ENCODE data around the gene ADCY2.

Gene ADCY2

DNA sequence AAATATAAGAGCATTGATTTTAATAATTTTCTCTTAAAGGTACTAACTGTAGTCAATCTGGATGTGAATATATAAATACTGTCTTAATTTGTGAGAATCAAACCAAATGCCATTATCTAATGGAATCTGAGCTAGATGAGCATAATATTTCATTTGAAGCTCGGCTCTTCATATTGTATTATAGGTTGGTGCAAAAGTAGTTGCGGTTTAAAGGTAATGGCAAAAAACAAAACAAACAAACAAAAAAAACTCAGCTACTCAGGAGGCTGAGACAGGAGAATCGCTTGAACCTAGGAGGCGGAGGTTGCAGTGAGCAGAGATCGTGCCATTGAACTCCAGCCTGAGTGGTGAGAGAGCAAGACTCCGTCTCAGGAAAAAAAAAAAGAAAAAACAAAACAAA lies 358.6 kb downstream of the ADCY2 start:
- TF ChIP-seq, protein P1, sequence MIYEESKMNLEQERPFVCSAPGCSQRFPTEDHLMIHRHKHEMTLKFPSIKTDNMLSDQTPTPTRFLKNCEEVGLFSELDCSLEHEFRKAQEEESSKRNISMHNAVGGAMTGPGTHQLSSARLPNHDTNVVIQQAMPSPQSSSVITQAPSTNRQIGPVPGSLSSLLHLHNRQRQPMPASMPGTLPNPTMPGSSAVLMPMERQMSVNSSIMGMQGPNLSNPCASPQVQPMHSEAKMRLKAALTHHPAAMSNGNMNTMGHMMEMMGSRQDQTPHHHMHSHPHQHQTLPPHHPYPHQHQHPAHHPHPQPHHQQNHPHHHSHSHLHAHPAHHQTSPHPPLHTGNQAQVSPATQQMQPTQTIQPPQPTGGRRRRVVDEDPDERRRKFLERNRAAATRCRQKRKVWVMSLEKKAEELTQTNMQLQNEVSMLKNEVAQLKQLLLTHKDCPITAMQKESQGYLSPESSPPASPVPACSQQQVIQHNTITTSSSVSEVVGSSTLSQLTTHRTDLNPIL (CRISPR knock-in tag; IDR thresholded peaks at IDR 0.05; ENCODE audit: low read depth) = no peak
- TF ChIP-seq TCF4 (CRISPR knock-in tag; IDR thresholded peaks at IDR 0.05; ENCODE audit: borderline replicate concordance) (no peak), ISL1 (CRISPR knock-in tag; IDR thresholded peaks at IDR 0.05) (no peak), ZC3H10 (CRISPR knock-in tag; IDR thresholded peaks at IDR 0.05) (no peak), PPARA (CRISPR knock-in tag; IDR thresholded peaks at IDR 0.05; ENCODE audit: borderline replicate concordance) (no peak), ZNF565 (CRISPR knock-in tag; conservative IDR thresholded peaks at IDR 0.05; ENCODE audit: low read depth) (no peak), TOX (CRISPR knock-in tag; IDR thresholded peaks at IDR 0.05; ENCODE audit: borderline replicate concordance) (no peak), OSR1 (CRISPR knock-in tag; IDR thresholded peaks at IDR 0.05) (no peak), ZNF8 (CRISPR knock-in tag; IDR thresholded peaks at IDR 0.05) (no peak), GLIS3 (CRISPR knock-in tag; IDR thresholded peaks at IDR 0.05) (no peak), ARNTL (CRISPR knock-in tag; IDR thresholded peaks at IDR 0.05; ENCODE audit: borderline replicate concordance, low read depth) (no peak), SNAI2 (CRISPR knock-in tag; IDR thresholded peaks at IDR 0.05) (no peak)
- TF ChIP-seq, protein P2, sequence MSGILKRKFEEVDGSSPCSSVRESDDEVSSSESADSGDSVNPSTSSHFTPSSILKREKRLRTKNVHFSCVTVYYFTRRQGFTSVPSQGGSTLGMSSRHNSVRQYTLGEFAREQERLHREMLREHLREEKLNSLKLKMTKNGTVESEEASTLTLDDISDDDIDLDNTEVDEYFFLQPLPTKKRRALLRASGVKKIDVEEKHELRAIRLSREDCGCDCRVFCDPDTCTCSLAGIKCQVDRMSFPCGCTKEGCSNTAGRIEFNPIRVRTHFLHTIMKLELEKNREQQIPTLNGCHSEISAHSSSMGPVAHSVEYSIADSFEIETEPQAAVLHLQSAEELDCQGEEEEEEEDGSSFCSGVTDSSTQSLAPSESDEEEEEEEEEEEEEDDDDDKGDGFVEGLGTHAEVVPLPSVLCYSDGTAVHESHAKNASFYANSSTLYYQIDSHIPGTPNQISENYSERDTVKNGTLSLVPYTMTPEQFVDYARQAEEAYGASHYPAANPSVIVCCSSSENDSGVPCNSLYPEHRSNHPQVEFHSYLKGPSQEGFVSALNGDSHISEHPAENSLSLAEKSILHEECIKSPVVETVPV (CRISPR knock-in tag; IDR thresholded peaks at IDR 0.05) = no peak
- TF ChIP-seq, protein P3, sequence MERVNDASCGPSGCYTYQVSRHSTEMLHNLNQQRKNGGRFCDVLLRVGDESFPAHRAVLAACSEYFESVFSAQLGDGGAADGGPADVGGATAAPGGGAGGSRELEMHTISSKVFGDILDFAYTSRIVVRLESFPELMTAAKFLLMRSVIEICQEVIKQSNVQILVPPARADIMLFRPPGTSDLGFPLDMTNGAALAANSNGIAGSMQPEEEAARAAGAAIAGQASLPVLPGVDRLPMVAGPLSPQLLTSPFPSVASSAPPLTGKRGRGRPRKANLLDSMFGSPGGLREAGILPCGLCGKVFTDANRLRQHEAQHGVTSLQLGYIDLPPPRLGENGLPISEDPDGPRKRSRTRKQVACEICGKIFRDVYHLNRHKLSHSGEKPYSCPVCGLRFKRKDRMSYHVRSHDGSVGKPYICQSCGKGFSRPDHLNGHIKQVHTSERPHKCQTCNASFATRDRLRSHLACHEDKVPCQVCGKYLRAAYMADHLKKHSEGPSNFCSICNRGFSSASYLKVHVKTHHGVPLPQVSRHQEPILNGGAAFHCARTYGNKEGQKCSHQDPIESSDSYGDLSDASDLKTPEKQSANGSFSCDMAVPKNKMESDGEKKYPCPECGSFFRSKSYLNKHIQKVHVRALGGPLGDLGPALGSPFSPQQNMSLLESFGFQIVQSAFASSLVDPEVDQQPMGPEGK (CRISPR knock-in tag; IDR thresholded peaks at IDR 0.05; ENCODE audit: borderline replicate concordance) = no peak
- TF ChIP-seq, protein P4, sequence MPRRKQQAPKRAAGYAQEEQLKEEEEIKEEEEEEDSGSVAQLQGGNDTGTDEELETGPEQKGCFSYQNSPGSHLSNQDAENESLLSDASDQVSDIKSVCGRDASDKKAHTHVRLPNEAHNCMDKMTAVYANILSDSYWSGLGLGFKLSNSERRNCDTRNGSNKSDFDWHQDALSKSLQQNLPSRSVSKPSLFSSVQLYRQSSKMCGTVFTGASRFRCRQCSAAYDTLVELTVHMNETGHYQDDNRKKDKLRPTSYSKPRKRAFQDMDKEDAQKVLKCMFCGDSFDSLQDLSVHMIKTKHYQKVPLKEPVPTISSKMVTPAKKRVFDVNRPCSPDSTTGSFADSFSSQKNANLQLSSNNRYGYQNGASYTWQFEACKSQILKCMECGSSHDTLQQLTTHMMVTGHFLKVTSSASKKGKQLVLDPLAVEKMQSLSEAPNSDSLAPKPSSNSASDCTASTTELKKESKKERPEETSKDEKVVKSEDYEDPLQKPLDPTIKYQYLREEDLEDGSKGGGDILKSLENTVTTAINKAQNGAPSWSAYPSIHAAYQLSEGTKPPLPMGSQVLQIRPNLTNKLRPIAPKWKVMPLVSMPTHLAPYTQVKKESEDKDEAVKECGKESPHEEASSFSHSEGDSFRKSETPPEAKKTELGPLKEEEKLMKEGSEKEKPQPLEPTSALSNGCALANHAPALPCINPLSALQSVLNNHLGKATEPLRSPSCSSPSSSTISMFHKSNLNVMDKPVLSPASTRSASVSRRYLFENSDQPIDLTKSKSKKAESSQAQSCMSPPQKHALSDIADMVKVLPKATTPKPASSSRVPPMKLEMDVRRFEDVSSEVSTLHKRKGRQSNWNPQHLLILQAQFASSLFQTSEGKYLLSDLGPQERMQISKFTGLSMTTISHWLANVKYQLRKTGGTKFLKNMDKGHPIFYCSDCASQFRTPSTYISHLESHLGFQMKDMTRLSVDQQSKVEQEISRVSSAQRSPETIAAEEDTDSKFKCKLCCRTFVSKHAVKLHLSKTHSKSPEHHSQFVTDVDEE (CRISPR knock-in tag; IDR thresholded peaks at IDR 0.05) = no peak
- ATAC-seq = no peak

DNA sequence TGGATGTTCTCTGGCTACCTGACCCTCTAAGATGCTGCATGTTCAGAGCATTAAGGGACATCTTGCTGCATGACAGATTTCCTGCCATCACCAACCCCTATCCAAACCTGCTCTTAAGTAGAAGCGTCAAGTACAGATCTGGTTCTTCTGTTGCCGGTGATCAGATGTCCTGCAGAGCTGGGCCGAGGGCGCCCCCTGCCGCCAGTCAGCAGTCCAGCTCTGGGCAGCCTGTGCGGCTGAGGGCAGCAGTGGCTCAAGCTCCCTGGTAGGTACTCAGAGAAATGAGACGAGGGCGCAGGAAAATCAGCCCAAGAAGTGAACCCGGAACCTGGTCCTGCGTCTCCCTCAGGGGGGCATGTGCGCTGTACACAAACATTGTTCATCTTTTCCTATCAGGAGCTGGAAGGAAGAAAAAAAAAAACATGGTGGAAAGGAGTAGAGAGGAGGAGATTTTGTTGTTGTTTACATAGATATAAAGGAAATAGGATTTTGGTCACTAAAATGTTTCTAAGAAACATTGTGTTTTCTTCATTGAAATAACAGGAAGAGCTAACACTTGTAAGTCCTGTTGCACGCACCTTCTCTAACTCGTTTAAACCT lies 359.2 kb downstream of the ADCY2 start:
- ATAC-seq = peak; percentile 100
- TF ChIP-seq ZNF70 (CRISPR knock-in tag; IDR thresholded peaks at IDR 0.05) (no peak), CSDC2 (CRISPR knock-in tag; IDR thresholded peaks at IDR 0.05) (no peak), ZNF8 (CRISPR knock-in tag; IDR thresholded peaks at IDR 0.05) (no peak), ZFP30 (CRISPR knock-in tag; IDR thresholded peaks at IDR 0.05) (no peak), RARB (CRISPR knock-in tag; IDR thresholded peaks at IDR 0.05) (no peak), ISL1 (CRISPR knock-in tag; IDR thresholded peaks at IDR 0.05) (no peak), ESRRG (CRISPR knock-in tag; IDR thresholded peaks at IDR 0.05) (no peak), ARNTL (CRISPR knock-in tag; IDR thresholded peaks at IDR 0.05; ENCODE audit: borderline replicate concordance, low read depth) (no peak), ZFP3 (CRISPR knock-in tag; IDR thresholded peaks at IDR 0.05) (no peak)
- TF ChIP-seq, protein P3 (CRISPR knock-in tag; IDR thresholded peaks at IDR 0.05; ENCODE audit: borderline replicate concordance) = no peak
- TF ChIP-seq, protein P1 (CRISPR knock-in tag; IDR thresholded peaks at IDR 0.05; ENCODE audit: low read depth) = no peak

All from SK-N-SH treated with all-trans-retinoic acid at 6 μM for 48 hours (cell line).